ENCODE measurements around the gene SH3PXD2A.
"Not testable (repeated sequence)": the region's sequence is repeated elsewhere in the genome, so short reads cannot be mapped to it uniquely, and the experiment has no call there.

The SH3PXD2A gene

GRCh38 chr10:103677486-103678177 is 177.7 kb downstream of the SH3PXD2A start:
- DNase-seq = no peak

GRCh38 chr10:103676851-103677417 is 178.4 kb downstream of the SH3PXD2A start:
- DNase-seq = no peak

- no peak for DNase-seq
Observed at GRCh38 chr10:103676058-103676785, 179.2 kb downstream of the SH3PXD2A start.

- DNase-seq = no peak
Observed at GRCh38 chr10:103673606-103674005, 181.8 kb downstream of the SH3PXD2A start.

- DNase-seq = no peak
Observed at GRCh38 chr10:103672345-103672744, 183.0 kb downstream of the SH3PXD2A start.

- no peak for DNase-seq
Observed at GRCh38 chr10:103671126-103671895, 184.1 kb downstream of the SH3PXD2A start.

GRCh38 chr10:103669944-103670343 is 185.4 kb downstream of the SH3PXD2A start:
- no peak for DNase-seq

- DNase-seq = no peak
Observed at GRCh38 chr10:103669243-103669929, 186.0 kb downstream of the SH3PXD2A start.

- DNase-seq = no peak
Observed at GRCh38 chr10:103668351-103669242, 186.8 kb downstream of the SH3PXD2A start.

- no peak for DNase-seq
Observed at GRCh38 chr10:103667356-103667755, 188.0 kb downstream of the SH3PXD2A start.

GRCh38 chr10:103666762-103667150 is 188.6 kb downstream of the SH3PXD2A start:
- DNase-seq = no peak

GRCh38 chr10:103666087-103666761 is 189.2 kb downstream of the SH3PXD2A start:
- no peak for DNase-seq

GRCh38 chr10:103665162-103665889 is 190.1 kb downstream of the SH3PXD2A start:
- no peak for DNase-seq

- no peak for DNase-seq
Observed at GRCh38 chr10:103663802-103664201, 191.6 kb downstream of the SH3PXD2A start.

GRCh38 chr10:103663236-103663635 is 192.1 kb downstream of the SH3PXD2A start:
- DNase-seq = no peak

GRCh38 chr10:103662704-103663103 is 192.7 kb downstream of the SH3PXD2A start:
- DNase-seq = not testable (repeated sequence)

- peak; percentile 74 for DNase-seq
Observed at GRCh38 chr10:103661198-103661950, 194.0 kb downstream of the SH3PXD2A start.

GRCh38 chr10:103660364-103661197 is 194.8 kb downstream of the SH3PXD2A start:
- DNase-seq = no peak
